HepG2 (cell line): Measurements from ENCODE around the gene TRPC4. TPM values are rescaled to one million over a fixed set of nuclear protein-coding genes. Genes with fewer than 3 reads are reported as not detected.

Source experiments
- ATAC-seq: fragments of 200-7000 bp; cut with Tn5 transposase; 3 replicates; pipeline ENCODE4 v1.9.1; 2020; ENCODE audit warnings: mild to moderate bottlenecking, moderate library complexity
- BruUV-seq: library from RNA; stranded (reverse); fragments of 400-500 nt; replicated peaks from 2 replicates; lab custom pipeline; 2021; lab: Mats Ljungman, UMichigan
- CTCF ChIA-PET: fragments of 300-600 bp; formaldehyde crosslinking; extraction: SDS; loops from one replicate; lab custom pipeline; 2021; ENCODE audit warnings: low total read pairs, inconsistent platforms, low intra/inter-chr PET ratio; lab: Yijun Ruan, JAX
- POLR2A ChIA-PET: fragments of 350-600 bp; sonication (Branson Sonifier 250); formaldehyde crosslinking; loops from one replicate; lab custom pipeline; 2020; ENCODE audit warnings: antibody characterized with exemption, inconsistent platforms; lab: Yijun Ruan, JAX
- DNase-seq: peaks from one replicate; pipeline ENCODE4 v3.0.0-alpha.2; 2015; ENCODE audit warnings: low spot score
- FAIRE-seq: peaks from 3 replicates; lab custom pipeline; 2011; peaks lifted over from hg19 to GRCh38; lab: Jason Lieb, UNC
- H2AFZ ChIP-seq: one replicate; pipeline ENCODE4 v1.6.1; 2011; ENCODE audit warnings: low read length, inconsistent platforms
- H3K27ac ChIP-seq: fragments of 300-600 bp; 3 replicates; pipeline ENCODE4 v1.8.0; 2011; ENCODE audit warnings: mixed run types, mild to moderate bottlenecking, mixed read lengths, low read length, inconsistent platforms; ENCODE audit not compliant: insufficient read depth; ENCODE audit errors: extremely low read length
- H3K27me3 ChIP-seq, 2 experiments: fragments of 200-600 bp in 1 of 2; 2 replicates in 1 of 2; 3 replicates in 1 of 2; pipeline versions ENCODE4 v1.6.0 to v1.8.0; 2011; ENCODE audit warnings: low read length in 2 of 2, mild to moderate bottlenecking in 2 of 2, moderate library complexity in 2 of 2, inconsistent platforms in 1 of 2; ENCODE audit not compliant: insufficient read depth in 2 of 2, control insufficient read depth in 1 of 2
- H3K36me3 ChIP-seq, 2 experiments: fragments of 200-600 bp in 1 of 2; replicated peaks in 1 of 2; 2 replicates in 1 of 2; 3 replicates in 1 of 2; pipeline versions ENCODE4 v1.5.1 to v1.8.0; 2011; ENCODE audit warnings: low read length in 2 of 2, inconsistent platforms in 1 of 2; ENCODE audit not compliant: insufficient read depth in 2 of 2, control insufficient read depth in 1 of 2
- H3K4me1 ChIP-seq: 2 replicates; pipeline ENCODE4 v1.5.1; 2012; ENCODE audit warnings: low read length, inconsistent platforms; ENCODE audit not compliant: insufficient read depth
- H3K4me2 ChIP-seq: 2 replicates; pipeline ENCODE4 v1.6.0; 2011; ENCODE audit warnings: low read depth, low read length, inconsistent platforms
- H3K4me3 ChIP-seq, 3 experiments: fragments of 200-600 bp in 1 of 3; sonication (generic), shearing (Covaris generic) in 1 of 3; replicated peaks in 1 of 3; 2 replicates each; pipeline ENCODE4 v1.5.1; 2011 to 2016; ENCODE audit warnings: low read length in 3 of 3, inconsistent platforms in 2 of 3, low read depth in 2 of 3, mild to moderate bottlenecking in 2 of 3, control low read depth in 1 of 3, mixed read lengths in 1 of 3; ENCODE audit not compliant: insufficient read depth in 1 of 3
- H3K79me2 ChIP-seq: one replicate; pipeline ENCODE4 v1.6.1; 2011; ENCODE audit warnings: low read length, inconsistent platforms; ENCODE audit not compliant: insufficient read depth
- H3K9ac ChIP-seq: 2 replicates; pipeline ENCODE4 v1.6.0; 2011; ENCODE audit warnings: mild to moderate bottlenecking, low read depth, low read length, inconsistent platforms; ENCODE audit not compliant: insufficient read depth
- H3K9me3 ChIP-seq: 2 replicates; pipeline ENCODE4 v1.5.1; 2012; ENCODE audit warnings: mild to moderate bottlenecking, low read length
- H4K20me1 ChIP-seq: 2 replicates; pipeline ENCODE4 v1.6.0; 2011; ENCODE audit warnings: inconsistent platforms, mild to moderate bottlenecking, low read length, moderate library complexity; ENCODE audit not compliant: insufficient read depth
- ARNT ChIP-seq: fragments of 450-650 bp; IDR thresholded peaks from 2 replicates; pipeline ENCODE4 v1.6.1; 2017
- ATF1 ChIP-seq: IDR thresholded peaks from 2 replicates; pipeline ENCODE4 v1.6.1; 2016; ENCODE audit warnings: mild to moderate bottlenecking, control low read depth
- BHLHE40 ChIP-seq: IDR thresholded peaks from 2 replicates; pipeline ENCODE4 v1.6.1; 2011; ENCODE audit warnings: low read length, improper control_type of control experiment
- CEBPG ChIP-seq: IDR thresholded peaks from 2 replicates; pipeline ENCODE4 v1.6.1; 2016
- CENPT ChIP-seq: sonication (generic); formaldehyde crosslinking; IDR thresholded peaks from 2 replicates; pipeline ENCODE4 v1.8.0; 2022; ENCODE audit warnings: low read depth, mild to moderate bottlenecking, moderate library complexity, missing genetic modification reagents
- DRAP1 ChIP-seq: IDR thresholded peaks from 2 replicates; pipeline ENCODE4 v1.6.1; 2016; ENCODE audit warnings: missing genetic modification reagents, missing compliant biosample characterization
- HMG20B ChIP-seq: conservative IDR thresholded peaks from 2 replicates; pipeline ENCODE4 v1.6.1; 2016; ENCODE audit warnings: missing genetic modification reagents, missing compliant biosample characterization
- IRF9 ChIP-seq: sonication (generic); formaldehyde crosslinking; IDR thresholded peaks from 2 replicates; pipeline ENCODE4 v1.8.0; 2022; ENCODE audit warnings: missing genetic modification reagents, mild to moderate bottlenecking, borderline replicate concordance
- MAX ChIP-seq: IDR thresholded peaks from 2 replicates; pipeline ENCODE4 v1.6.1; 2012; ENCODE audit warnings: inconsistent platforms
- NCOR1 ChIP-seq: fragments of 200-600 bp; sonication (generic); IDR thresholded peaks from 2 replicates; pipeline ENCODE4 v1.7.0; 2017; ENCODE audit warnings: antibody characterized with exemption, low read length, borderline replicate concordance
- NFATC3 ChIP-seq: sonication (generic); formaldehyde crosslinking; IDR thresholded peaks from 2 replicates; pipeline ENCODE4 v1.5.1; 2020; ENCODE audit warnings: mild to moderate bottlenecking, missing genetic modification reagents
- RCOR2 ChIP-seq: IDR thresholded peaks from 2 replicates; pipeline ENCODE4 v1.6.1; 2016; ENCODE audit warnings: missing biosample characterization, missing genetic modification reagents
- SMAD1 ChIP-seq: sonication (generic); formaldehyde crosslinking; IDR thresholded peaks from 2 replicates; pipeline ENCODE4 v1.4.0; 2020; ENCODE audit warnings: missing genetic modification reagents, low read depth, mild to moderate bottlenecking, borderline replicate concordance
- SUZ12 ChIP-seq: fragments of 150-350 bp; IDR thresholded peaks from 2 replicates; pipeline ENCODE4 v1.6.1; 2014; ENCODE audit warnings: low read depth, low read length
- TSC22D2 ChIP-seq: sonication (generic); formaldehyde crosslinking; IDR thresholded peaks from 2 replicates; pipeline ENCODE4 v1.5.1; 2020; ENCODE audit warnings: missing genetic modification reagents, mild to moderate bottlenecking, borderline replicate concordance
- ZGPAT ChIP-seq: IDR thresholded peaks from 2 replicates; pipeline ENCODE4 v1.6.1; 2016; ENCODE audit warnings: mild to moderate bottlenecking
- ZMYM2 ChIP-seq: sonication (generic); formaldehyde crosslinking; IDR thresholded peaks from 2 replicates; pipeline ENCODE4 v1.8.0; 2022; ENCODE audit warnings: mild to moderate bottlenecking, missing genetic modification reagents
- ZNF12 ChIP-seq: sonication (generic); formaldehyde crosslinking; IDR thresholded peaks from 2 replicates; pipeline ENCODE4 v1.5.0; 2020; ENCODE audit warnings: missing genetic modification reagents
- ZNF615 ChIP-seq: sonication (generic); formaldehyde crosslinking; IDR thresholded peaks from 2 replicates; pipeline ENCODE4 v1.5.0; 2020; ENCODE audit warnings: mild to moderate bottlenecking, missing genetic modification reagents, borderline replicate concordance
- ZNF660 ChIP-seq: sonication (generic); formaldehyde crosslinking; IDR thresholded peaks from 2 replicates; pipeline ENCODE4 v1.5.1; 2020; ENCODE audit warnings: mild to moderate bottlenecking, low read depth, missing genetic modification reagents, borderline replicate concordance
- WGBS: methylation state at CpG from one replicate; pipeline ENCODE4 v1.1.6; 2017; ENCODE audit warnings: low lambda C conversion rate; 5-methylcytosine and 5-hydroxymethylcytosine counted together
- in situ Hi-C: cut with HindIII; loops from 2 replicates; pipeline ENCODE4 v1.10.0; 2017; ENCODE audit warnings: low pct_unique_long_range_greater_than_20kb; ENCODE audit not compliant: extremely low pct_ligation_motif_present
- intact Hi-C: fragments of 100-400 bp; cut with micrococcal nuclease; formaldehyde crosslinking; loops from one replicate; pipeline ENCODE4 v1.10.0; 2022; ENCODE audit not compliant: unreplicated experiment
- polyA plus RNA-seq, 8 experiments: library from polyadenylated mRNA; depleted of rRNA in 3 of 8; stranded (reverse) in 7 of 8; unstranded in 1 of 8; fragments of >200 nt; fragmentation: Illumina TruSeq in 4 of 8; extraction: Trizol in 4 of 8; gene quantifications; 2 replicates each; pipeline versions ENCODE4 v1.2.1 to v1.2.3, GENCODE V29; 2011 to 2016; ENCODE audit warnings: low read depth in 4 of 8, missing spikeins in 1 of 8, mixed read lengths in 1 of 8; ENCODE audit not compliant: insufficient read depth in 1 of 8
- total RNA-seq, 5 experiments: library from RNA; depleted of rRNA; stranded (reverse); fragments of >200 nt; fragmentation: Illumina TruSeq; extraction: Trizol; gene quantifications; 2 replicates each; pipeline ENCODE4 v1.2.3, GENCODE V29; 2016; ENCODE audit warnings: low read depth in 1 of 5

Gene TRPC4
- total and polyA plus RNA-seq, 2 of the 13 experiments (the other 11 are each of a cell fraction or from before 2014, with no cell fraction given), result not detected

GRCh38 chr13:37647031-37647650 is 222.4 kb downstream of the TRPC4 start:
- Histone ChIP-seq H3K9me3 (no peaks in the 10 kb centered on the region), H3K4me3 (no peak overlapping the region), H3K4me2 (no peak overlapping the region), H3K9ac (no peak overlapping the region), H3K27me3 (no peaks in the 10 kb centered on the region), H4K20me1 (no peaks in the 10 kb centered on the region), H3K36me3 (no peaks in the 10 kb centered on the region), H3K79me2 (no peaks in the 10 kb centered on the region), H2AFZ (no peak overlapping the region), H3K27ac (no peak overlapping the region), H3K4me1 (no peaks in the 10 kb centered on the region)
- DNase-seq (no peak), FAIRE-seq (no peak), ATAC-seq (no peak)
- BruUV-seq, result no TSS peak
- POLR2A ChIA-PET, result no interaction called here
- CTCF ChIA-PET, result no interaction called here
- no peak for TF ChIP-seq ZGPAT (CRISPR knock-in tag)
- TF ChIP-seq ARNT, result no peak
- TF ChIP-seq CEBPG (CRISPR knock-in tag), result no peak
- TF ChIP-seq NFATC3 (CRISPR knock-in tag), result no peak
- no peak for TF ChIP-seq DRAP1
- TF ChIP-seq MAX, result no peak
- TF ChIP-seq ATF1 (CRISPR knock-in tag), result no peak
- no peak for TF ChIP-seq ZNF615 (CRISPR knock-in tag)
- no peak for TF ChIP-seq ZNF660 (CRISPR knock-in tag)
- TF ChIP-seq IRF9 (CRISPR knock-in tag), result no peak
- TF ChIP-seq NCOR1, result no peak
- TF ChIP-seq RCOR2 (CRISPR knock-in tag), result no peak
- no peak for TF ChIP-seq SMAD1 (CRISPR knock-in tag)
- TF ChIP-seq BHLHE40, result no peak
- no peak for TF ChIP-seq TSC22D2
- no peak for TF ChIP-seq ZMYM2 (CRISPR knock-in tag)
- TF ChIP-seq CENPT (CRISPR knock-in tag), result no peak
- no peak for TF ChIP-seq HMG20B (CRISPR knock-in tag)
- no peak for TF ChIP-seq ZNF12 (CRISPR knock-in tag)
- no peak for TF ChIP-seq SUZ12
- intact Hi-C loops, result no loop called here
- WGBS, result 6% methylated on average over 5 of the region's 5 CpGs
- in situ Hi-C loops, result no loop called here
